ENCODE measurements around the gene JOSD2.

JOSD2 gene

GRCh38 chr19:50496189-50497021 is 14.6 kb downstream of the JOSD2 start:
- H3K4me3 ChIP-seq (ENCODE audit: low read depth, low read length): no peak overlapping the region
- DNase-seq (ENCODE audit: low read depth): no peak
- TF ChIP-seq CTCF (IDR thresholded peaks at IDR 0.05; ENCODE audit: low read depth, low read length, missing control alignments): no peak
- in situ Hi-C loops (cut with HindIII; ENCODE audit: low sequenced_read_pairs): no loop called here

GRCh38 chr19:50495020-50495531 is 15.9 kb downstream of the JOSD2 start:
- in situ Hi-C loops (cut with HindIII; ENCODE audit: low sequenced_read_pairs): no loop called here
- DNase-seq (ENCODE audit: low read depth): no peak

GRCh38 chr19:50494186-50495019 is 16.6 kb downstream of the JOSD2 start:
- in situ Hi-C loops (cut with HindIII; ENCODE audit: low sequenced_read_pairs): no loop called here
- no peak for TF ChIP-seq CTCF (IDR thresholded peaks at IDR 0.05; ENCODE audit: low read depth, low read length, missing control alignments)
- no peak for DNase-seq (ENCODE audit: low read depth)
- H3K4me3 ChIP-seq (ENCODE audit: low read depth, low read length): no peak overlapping the region

More at GRCh38 chr19:50495020-50495531, 15.9 kb downstream of the JOSD2 start:
- no peak for TF ChIP-seq CTCF (IDR thresholded peaks at IDR 0.05; ENCODE audit: low read depth, low read length, missing control alignments)
- no peak overlapping the region for H3K4me3 ChIP-seq (ENCODE audit: low read depth, low read length)

GRCh38 chr19:50493171-50493570 is 17.8 kb downstream of the JOSD2 start:
- DNase-seq (ENCODE audit: low read depth): no peak
- H3K4me3 ChIP-seq (ENCODE audit: low read depth, low read length): no peak overlapping the region
- TF ChIP-seq CTCF (IDR thresholded peaks at IDR 0.05; ENCODE audit: low read depth, low read length, missing control alignments): no peak
- in situ Hi-C loops (cut with HindIII; ENCODE audit: low sequenced_read_pairs): no loop called here

GRCh38 chr19:50492303-50493052 is 18.5 kb downstream of the JOSD2 start:
- no peak for DNase-seq (ENCODE audit: low read depth)
- H3K4me3 ChIP-seq (ENCODE audit: low read depth, low read length): no peak overlapping the region
- in situ Hi-C loops (cut with HindIII; ENCODE audit: low sequenced_read_pairs): no loop called here
- TF ChIP-seq CTCF (IDR thresholded peaks at IDR 0.05; ENCODE audit: low read depth, low read length, missing control alignments): no peak

- TF ChIP-seq CTCF (IDR thresholded peaks at IDR 0.05; ENCODE audit: low read depth, low read length, missing control alignments): no peak
- no peak for DNase-seq (ENCODE audit: low read depth)
- in situ Hi-C loops (cut with HindIII; ENCODE audit: low sequenced_read_pairs): no loop called here
- H3K4me3 ChIP-seq (ENCODE audit: low read depth, low read length): no peak overlapping the region
Measured at GRCh38 chr19:50490991-50491472, 20.0 kb downstream of the JOSD2 start.

Measured in astrocyte of the cerebellum (primary cell).